ENCODE data around the gene KDM8.

DNA sequence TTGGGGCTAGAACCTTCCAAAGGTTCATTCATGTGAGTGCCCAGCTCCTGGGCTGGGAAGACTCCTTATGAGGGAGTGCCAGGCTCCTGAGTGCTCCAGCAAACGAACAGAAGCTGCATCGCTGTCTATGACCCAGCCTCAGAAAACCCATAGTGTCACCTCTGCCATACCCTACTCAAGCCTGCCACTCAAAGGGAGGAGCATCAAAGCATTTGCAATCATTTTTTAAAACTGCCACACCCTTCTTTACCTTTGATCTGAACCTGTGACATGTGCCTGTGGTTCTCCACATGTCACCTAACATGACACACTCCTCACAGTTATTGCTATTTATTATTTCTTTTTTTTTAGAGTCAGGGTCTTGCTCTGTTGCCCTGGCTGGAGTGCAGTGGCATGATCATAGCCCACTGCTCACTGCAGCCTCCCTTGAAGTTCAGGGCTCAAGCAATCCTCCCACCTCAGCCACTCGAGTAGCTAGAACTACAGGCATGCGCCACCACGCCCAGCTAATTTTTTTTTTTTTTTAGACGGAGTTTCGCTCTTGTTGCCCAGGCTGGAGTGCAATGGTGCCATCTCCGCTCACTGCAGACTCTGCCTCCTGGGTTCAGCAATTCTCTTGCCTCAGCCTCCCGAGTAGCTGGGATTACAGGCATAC, 7.3 kb upstream of the KDM8 start:
- TF ChIP-seq, protein P1, sequence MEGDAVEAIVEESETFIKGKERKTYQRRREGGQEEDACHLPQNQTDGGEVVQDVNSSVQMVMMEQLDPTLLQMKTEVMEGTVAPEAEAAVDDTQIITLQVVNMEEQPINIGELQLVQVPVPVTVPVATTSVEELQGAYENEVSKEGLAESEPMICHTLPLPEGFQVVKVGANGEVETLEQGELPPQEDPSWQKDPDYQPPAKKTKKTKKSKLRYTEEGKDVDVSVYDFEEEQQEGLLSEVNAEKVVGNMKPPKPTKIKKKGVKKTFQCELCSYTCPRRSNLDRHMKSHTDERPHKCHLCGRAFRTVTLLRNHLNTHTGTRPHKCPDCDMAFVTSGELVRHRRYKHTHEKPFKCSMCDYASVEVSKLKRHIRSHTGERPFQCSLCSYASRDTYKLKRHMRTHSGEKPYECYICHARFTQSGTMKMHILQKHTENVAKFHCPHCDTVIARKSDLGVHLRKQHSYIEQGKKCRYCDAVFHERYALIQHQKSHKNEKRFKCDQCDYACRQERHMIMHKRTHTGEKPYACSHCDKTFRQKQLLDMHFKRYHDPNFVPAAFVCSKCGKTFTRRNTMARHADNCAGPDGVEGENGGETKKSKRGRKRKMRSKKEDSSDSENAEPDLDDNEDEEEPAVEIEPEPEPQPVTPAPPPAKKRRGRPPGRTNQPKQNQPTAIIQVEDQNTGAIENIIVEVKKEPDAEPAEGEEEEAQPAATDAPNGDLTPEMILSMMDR (IDR thresholded peaks at IDR 0.05; ENCODE audit: low read depth, low read length, missing input control): no peak
- TF ChIP-seq EGR1 (IDR thresholded peaks at IDR 0.05; ENCODE audit: low read depth in 2 of 2): no peak
- TF ChIP-seq HNF4G (IDR thresholded peaks at IDR 0.05): no peak
- TF ChIP-seq NR2F2 (IDR thresholded peaks at IDR 0.05): no peak
- TF ChIP-seq, protein P2, sequence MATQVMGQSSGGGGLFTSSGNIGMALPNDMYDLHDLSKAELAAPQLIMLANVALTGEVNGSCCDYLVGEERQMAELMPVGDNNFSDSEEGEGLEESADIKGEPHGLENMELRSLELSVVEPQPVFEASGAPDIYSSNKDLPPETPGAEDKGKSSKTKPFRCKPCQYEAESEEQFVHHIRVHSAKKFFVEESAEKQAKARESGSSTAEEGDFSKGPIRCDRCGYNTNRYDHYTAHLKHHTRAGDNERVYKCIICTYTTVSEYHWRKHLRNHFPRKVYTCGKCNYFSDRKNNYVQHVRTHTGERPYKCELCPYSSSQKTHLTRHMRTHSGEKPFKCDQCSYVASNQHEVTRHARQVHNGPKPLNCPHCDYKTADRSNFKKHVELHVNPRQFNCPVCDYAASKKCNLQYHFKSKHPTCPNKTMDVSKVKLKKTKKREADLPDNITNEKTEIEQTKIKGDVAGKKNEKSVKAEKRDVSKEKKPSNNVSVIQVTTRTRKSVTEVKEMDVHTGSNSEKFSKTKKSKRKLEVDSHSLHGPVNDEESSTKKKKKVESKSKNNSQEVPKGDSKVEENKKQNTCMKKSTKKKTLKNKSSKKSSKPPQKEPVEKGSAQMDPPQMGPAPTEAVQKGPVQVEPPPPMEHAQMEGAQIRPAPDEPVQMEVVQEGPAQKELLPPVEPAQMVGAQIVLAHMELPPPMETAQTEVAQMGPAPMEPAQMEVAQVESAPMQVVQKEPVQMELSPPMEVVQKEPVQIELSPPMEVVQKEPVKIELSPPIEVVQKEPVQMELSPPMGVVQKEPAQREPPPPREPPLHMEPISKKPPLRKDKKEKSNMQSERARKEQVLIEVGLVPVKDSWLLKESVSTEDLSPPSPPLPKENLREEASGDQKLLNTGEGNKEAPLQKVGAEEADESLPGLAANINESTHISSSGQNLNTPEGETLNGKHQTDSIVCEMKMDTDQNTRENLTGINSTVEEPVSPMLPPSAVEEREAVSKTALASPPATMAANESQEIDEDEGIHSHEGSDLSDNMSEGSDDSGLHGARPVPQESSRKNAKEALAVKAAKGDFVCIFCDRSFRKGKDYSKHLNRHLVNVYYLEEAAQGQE (IDR thresholded peaks at IDR 0.05): no peak
- no peak for TF ChIP-seq RAD21 (IDR thresholded peaks at IDR 0.05)
- TF ChIP-seq FOXA2 (IDR thresholded peaks at IDR 0.05): no peak
- TF ChIP-seq, protein P3, sequence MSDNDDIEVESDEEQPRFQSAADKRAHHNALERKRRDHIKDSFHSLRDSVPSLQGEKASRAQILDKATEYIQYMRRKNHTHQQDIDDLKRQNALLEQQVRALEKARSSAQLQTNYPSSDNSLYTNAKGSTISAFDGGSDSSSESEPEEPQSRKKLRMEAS (IDR thresholded peaks at IDR 0.05): no peak
- TF ChIP-seq GABPA (IDR thresholded peaks at IDR 0.05 in 1 of 2, conservative IDR thresholded peaks at IDR 0.05 in 1 of 2): no peak
- no peak for TF ChIP-seq SP1 (IDR thresholded peaks at IDR 0.05)
- TF ChIP-seq TAF1 (conservative IDR thresholded peaks at IDR 0.05): no peak
